GM21529 (cell line): ENCODE results near the gene UNC13D.

Experiments
- ATAC-seq: cut with Tn5 transposase; IDR thresholded peaks from one replicate; pipeline ENCODE4 v1.9.1; 2021; ENCODE audit not compliant: unreplicated experiment

The UNC13D gene

GRCh38 chr17:75835654-75835987 lies 8.6 kb downstream of the UNC13D start:
- ATAC-seq = no peak

GRCh38 chr17:75834928-75835653 lies 9.1 kb downstream of the UNC13D start:
- no peak for ATAC-seq

GRCh38 chr17:75834279-75834920 lies 9.8 kb downstream of the UNC13D start:
- ATAC-seq = no peak

GRCh38 chr17:75832652-75833400 lies 11.4 kb downstream of the UNC13D start:
- ATAC-seq = no peak

- no peak for ATAC-seq
These were observed 12.0 kb downstream of the UNC13D start for GRCh38 chr17:75832164-75832651.

- ATAC-seq = no peak
These were observed 13.1 kb downstream of the UNC13D start for GRCh38 chr17:75831032-75831571.

- no peak for ATAC-seq
These were observed 13.8 kb downstream of the UNC13D start for GRCh38 chr17:75830164-75831031.

- no peak for ATAC-seq
These were observed 14.5 kb downstream of the UNC13D start for GRCh38 chr17:75829747-75830146.

GRCh38 chr17:75828741-75829140 lies 15.5 kb downstream of the UNC13D start:
- ATAC-seq = no peak

- no peak for ATAC-seq
These were observed 16.2 kb downstream of the UNC13D start for GRCh38 chr17:75828076-75828400.

GRCh38 chr17:75827308-75828075 lies 16.7 kb downstream of the UNC13D start:
- peak; percentile 46 for ATAC-seq

GRCh38 chr17:75826561-75827307 lies 17.5 kb downstream of the UNC13D start:
- no peak for ATAC-seq

GRCh38 chr17:75825748-75826370 lies 18.3 kb downstream of the UNC13D start:
- no peak for ATAC-seq

GRCh38 chr17:75825149-75825552 lies 19.1 kb downstream of the UNC13D start:
- no peak for ATAC-seq

- ATAC-seq = no peak
These were observed 19.5 kb downstream of the UNC13D start for GRCh38 chr17:75824666-75825065.

GRCh38 chr17:75824050-75824552 lies 20.1 kb downstream of the UNC13D start:
- no peak for ATAC-seq

GRCh38 chr17:75823257-75824041 lies 20.8 kb downstream of the UNC13D start:
- no peak for ATAC-seq

- ATAC-seq = no peak
These were observed 21.4 kb downstream of the UNC13D start for GRCh38 chr17:75822800-75823166.
